ENCODE data around the gene PTMA.
A peak's percentile ranks its signal among the peaks of the same experiment; 100 is the strongest.
"Not testable (repeated sequence)": the region's sequence is repeated elsewhere in the genome, so short reads cannot be mapped to it uniquely, and the experiment has no call there.

PTMA gene

GRCh38 chr2:231701456-231702373 is 6.6 kb upstream of the PTMA start:
- DNase-seq = peak; percentile 51

- DNase-seq = no peak
These were observed 4.3 kb upstream of the PTMA start for GRCh38 chr2:231704017-231704416.

- peak; percentile 84 for DNase-seq
These were observed 1.3 kb upstream of the PTMA start for GRCh38 chr2:231706731-231707624.

GRCh38 chr2:231707625-231707926 is 749 bp upstream of the PTMA start:
- no peak for DNase-seq

GRCh38 chr2:231708773-231709635 is 679 bp downstream of the PTMA start:
- no peak for DNase-seq

GRCh38 chr2:231709636-231709980 is 1.3 kb downstream of the PTMA start:
- no peak for DNase-seq

- DNase-seq = no peak
These were observed 1.9 kb downstream of the PTMA start for GRCh38 chr2:231709981-231710798.

- no peak for DNase-seq
These were observed 2.7 kb downstream of the PTMA start for GRCh38 chr2:231710799-231711676.

GRCh38 chr2:231711677-231712450 is 3.5 kb downstream of the PTMA start:
- no peak for DNase-seq

GRCh38 chr2:231712451-231713021 is 4.2 kb downstream of the PTMA start:
- DNase-seq = not testable (repeated sequence)

GRCh38 chr2:231713406-231713729 is 5.0 kb downstream of the PTMA start:
- not testable (repeated sequence) for DNase-seq

- peak; percentile 63 for DNase-seq
These were observed 5.7 kb downstream of the PTMA start for GRCh38 chr2:231713730-231714638.

- peak; percentile 75 for DNase-seq
These were observed 6.5 kb downstream of the PTMA start for GRCh38 chr2:231714639-231715498.

GRCh38 chr2:231715499-231715837 is 7.1 kb downstream of the PTMA start:
- no peak for DNase-seq

GRCh38 chr2:231715988-231716616 is 7.8 kb downstream of the PTMA start:
- no peak for DNase-seq

GRCh38 chr2:231716666-231717280 is 8.4 kb downstream of the PTMA start:
- DNase-seq = no peak
